ENCODE results near the gene RPS19.
"Not testable (repeated sequence)": the region's sequence is repeated elsewhere in the genome, so short reads cannot be mapped to it uniquely, and the experiment has no call there.

RPS19 gene

GRCh38 chr19:41911889-41912731, 52.1 kb downstream of the RPS19 start:
- no peak for TF ChIP-seq CTCF (conservative IDR thresholded peaks at IDR 0.05; ENCODE audit: low read depth, low read length)
- DNase-seq (ENCODE audit: low read depth), result no peak
- H3K4me3 ChIP-seq (ENCODE audit: low read depth, low read length), result no peak overlapping the region

GRCh38 chr19:41912899-41913537, 53.0 kb downstream of the RPS19 start:
- no peak for DNase-seq (ENCODE audit: low read depth)
- no peak for TF ChIP-seq CTCF (conservative IDR thresholded peaks at IDR 0.05; ENCODE audit: low read depth, low read length)
- no peak overlapping the region for H3K4me3 ChIP-seq (ENCODE audit: low read depth, low read length)

GRCh38 chr19:41913538-41914423, 53.7 kb downstream of the RPS19 start:
- no peak overlapping the region for H3K4me3 ChIP-seq (ENCODE audit: low read depth, low read length)
- no peak for TF ChIP-seq CTCF (conservative IDR thresholded peaks at IDR 0.05; ENCODE audit: low read depth, low read length)
- DNase-seq (ENCODE audit: low read depth), result no peak

GRCh38 chr19:41914424-41914834, 54.4 kb downstream of the RPS19 start:
- H3K4me3 ChIP-seq (ENCODE audit: low read depth, low read length); DNase-seq (ENCODE audit: low read depth): not testable (repeated sequence)

GRCh38 chr19:41915021-41915775, 55.1 kb downstream of the RPS19 start:
- H3K4me3 ChIP-seq (ENCODE audit: low read depth, low read length), result no peak overlapping the region
- DNase-seq (ENCODE audit: low read depth), result no peak
- no peak for TF ChIP-seq CTCF (conservative IDR thresholded peaks at IDR 0.05; ENCODE audit: low read depth, low read length)

- no peak overlapping the region for H3K4me3 ChIP-seq (ENCODE audit: low read depth, low read length)
- DNase-seq (ENCODE audit: low read depth), result no peak
- no peak for TF ChIP-seq CTCF (conservative IDR thresholded peaks at IDR 0.05; ENCODE audit: low read depth, low read length)
Observed at GRCh38 chr19:41915776-41916414, 55.8 kb downstream of the RPS19 start.
